Fibroblast of skin of scalp (primary cell): ENCODE results near the gene UROC1. TPM values are rescaled to one million over a fixed set of nuclear protein-coding genes. Genes with fewer than 3 reads are reported as not detected.

ENCODE experiments used
- DNase-seq: peaks from one replicate; pipeline ENCODE4 v3.0.0-alpha.2; 2013
- polyA plus RNA-seq, 2 experiments: library from polyadenylated mRNA; unstranded; fragments of 120-200 nt; gene quantifications; one replicate each; pipeline ENCODE4 v1.2.1, GENCODE V29; 2013; ENCODE audit not compliant: insufficient read length in 2 of 2

Gene UROC1
- polyA plus RNA-seq (2013, experiment 1 of 2; ENCODE audit: insufficient read length) = not detected
- polyA plus RNA-seq (2013, experiment 2 of 2; ENCODE audit: insufficient read length) = not detected

DNA sequence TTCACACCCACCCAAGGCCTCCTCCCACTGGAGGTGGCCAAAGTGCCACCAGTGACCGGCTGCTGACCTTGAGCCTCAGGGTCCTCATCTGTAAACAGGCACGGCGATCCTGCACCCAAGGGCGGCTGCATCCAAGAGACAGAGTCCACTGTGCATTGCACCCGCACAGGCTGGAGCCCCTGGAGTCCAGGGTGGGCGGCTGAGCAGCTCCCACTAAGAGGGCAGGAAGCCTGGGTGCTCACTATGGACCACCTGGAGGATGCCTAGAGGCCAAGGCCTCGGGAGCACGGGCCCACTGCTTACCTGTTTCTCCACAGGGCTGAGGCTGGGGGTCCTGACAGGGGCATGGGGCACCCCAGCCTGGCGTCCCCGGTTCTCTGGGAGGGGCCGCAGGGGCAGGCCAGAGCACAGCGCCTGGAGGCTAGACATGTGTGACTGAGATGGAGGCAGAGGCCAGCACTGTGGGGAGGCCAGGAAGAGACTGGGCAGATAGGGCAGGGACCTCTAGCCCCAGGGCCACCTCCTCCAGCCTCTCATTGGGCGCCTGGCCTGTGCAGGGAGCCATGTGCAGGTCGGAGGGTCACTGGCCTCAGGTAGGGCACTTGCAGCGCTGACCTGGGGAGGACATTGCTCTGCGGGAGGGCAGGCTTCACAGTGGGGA is at the start of gene UROC1:
Gene UROC1, minus strand, starts transcription at position 483 of the 661 bp plus-strand sequence. Its CDS starts 54 bp downstream, at position 429.
- no peak for DNase-seq

DNA sequence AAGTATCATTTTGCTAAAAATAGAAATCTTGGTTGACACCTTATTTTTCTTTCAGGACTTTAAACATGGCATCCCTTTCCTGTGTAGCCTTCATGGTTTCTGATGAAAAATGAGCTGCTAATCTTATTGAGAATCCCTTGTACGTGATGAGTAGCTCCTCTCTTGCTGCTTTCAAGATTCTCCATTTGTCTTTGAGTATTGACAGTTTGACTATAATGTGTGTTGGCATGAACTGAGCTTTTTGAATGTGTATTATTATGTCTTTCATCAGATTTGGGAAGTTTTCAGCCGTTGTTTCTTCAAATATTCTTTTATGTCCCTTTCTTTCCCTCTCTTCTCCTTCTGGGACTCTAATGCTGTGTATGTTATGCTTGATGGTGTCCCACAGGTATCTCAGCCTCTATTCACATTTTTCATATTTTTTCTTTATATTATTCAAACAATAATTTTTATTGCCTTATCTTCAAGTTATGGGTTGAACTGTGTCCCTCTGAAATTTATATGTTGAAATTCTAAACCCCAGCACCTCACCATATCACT is 45.2 kb upstream of the UROC1 start:
- no peak for DNase-seq

DNA sequence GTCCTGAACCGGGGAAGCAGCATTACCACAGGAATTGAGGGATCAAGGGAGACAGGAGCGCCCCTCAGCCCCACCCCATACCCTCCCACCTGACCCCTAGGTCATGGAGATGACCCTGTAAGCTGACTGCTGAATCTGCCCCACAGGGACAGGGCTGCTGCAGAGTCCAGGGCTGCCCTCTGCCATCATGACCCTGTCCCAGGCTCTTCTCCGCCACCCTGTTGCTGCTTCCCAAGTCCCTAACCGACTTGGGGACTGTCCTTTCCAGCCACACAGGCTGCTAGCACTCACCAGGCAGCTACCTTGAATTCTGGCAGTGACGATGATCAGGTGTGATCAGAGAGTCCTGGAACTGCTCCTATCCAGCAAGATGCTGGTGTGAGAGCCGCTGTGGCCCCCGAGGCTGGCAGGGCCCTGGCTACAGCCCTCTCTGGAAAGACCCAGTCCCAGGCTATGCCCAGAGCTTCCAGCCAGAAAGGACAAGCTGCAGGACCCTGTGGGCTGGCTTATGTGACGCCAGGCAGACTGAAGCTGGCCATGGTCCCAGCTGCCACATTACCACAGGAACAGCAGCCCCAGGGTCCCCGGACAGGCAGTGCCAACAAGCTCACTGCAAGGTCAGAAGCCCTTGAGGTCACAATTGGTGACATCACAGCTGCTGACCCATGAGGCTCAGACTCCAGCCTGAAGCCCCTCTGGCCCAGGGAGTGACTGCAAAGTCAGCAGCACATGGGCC is 40.9 kb upstream of the UROC1 start, which contains the start of gene C3orf22:
Gene C3orf22, minus strand, starts transcription at position 597 of the 736 bp plus-strand sequence. CDS start 5,542 bp downstream, outside the sequence.
- no peak for DNase-seq

DNA sequence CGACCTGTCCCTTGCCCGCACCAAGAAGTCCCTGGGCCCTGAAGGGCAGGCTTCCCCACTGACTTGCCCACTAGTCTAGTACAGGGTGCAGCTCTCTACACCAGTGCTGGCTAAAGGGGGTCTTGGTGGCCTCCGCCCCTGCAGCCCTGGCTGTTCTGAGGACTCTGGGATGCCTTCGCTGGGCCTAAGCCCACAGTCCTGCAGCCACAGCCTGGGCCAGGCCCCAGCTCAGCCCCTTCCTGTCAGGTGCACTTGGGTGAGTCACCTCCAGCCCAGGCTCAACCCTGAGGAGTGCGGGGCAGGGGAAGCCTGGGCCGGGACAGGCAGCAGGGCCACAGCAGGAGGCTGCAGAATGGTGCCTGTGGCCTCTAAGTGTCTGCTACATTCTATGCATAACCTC is 40.2 kb upstream of the UROC1 start:
- DNase-seq = no peak

DNA sequence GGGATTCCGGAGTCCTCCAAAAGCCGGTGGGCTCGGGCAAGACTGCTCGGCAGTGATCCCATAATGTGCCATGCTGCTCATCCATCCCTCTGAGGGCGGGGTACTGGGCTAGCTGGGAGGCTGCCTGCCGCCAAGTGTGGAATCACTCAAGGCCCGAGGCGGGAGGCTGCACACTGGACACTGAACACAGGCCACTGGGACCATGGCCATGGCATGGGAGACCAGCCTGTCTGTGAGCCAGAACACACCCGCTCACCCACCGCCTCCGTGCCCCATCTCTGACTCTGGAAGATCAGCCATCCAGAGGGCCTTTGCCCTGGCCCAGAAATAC is 39.8 kb upstream of the UROC1 start:
- DNase-seq = no peak

DNA sequence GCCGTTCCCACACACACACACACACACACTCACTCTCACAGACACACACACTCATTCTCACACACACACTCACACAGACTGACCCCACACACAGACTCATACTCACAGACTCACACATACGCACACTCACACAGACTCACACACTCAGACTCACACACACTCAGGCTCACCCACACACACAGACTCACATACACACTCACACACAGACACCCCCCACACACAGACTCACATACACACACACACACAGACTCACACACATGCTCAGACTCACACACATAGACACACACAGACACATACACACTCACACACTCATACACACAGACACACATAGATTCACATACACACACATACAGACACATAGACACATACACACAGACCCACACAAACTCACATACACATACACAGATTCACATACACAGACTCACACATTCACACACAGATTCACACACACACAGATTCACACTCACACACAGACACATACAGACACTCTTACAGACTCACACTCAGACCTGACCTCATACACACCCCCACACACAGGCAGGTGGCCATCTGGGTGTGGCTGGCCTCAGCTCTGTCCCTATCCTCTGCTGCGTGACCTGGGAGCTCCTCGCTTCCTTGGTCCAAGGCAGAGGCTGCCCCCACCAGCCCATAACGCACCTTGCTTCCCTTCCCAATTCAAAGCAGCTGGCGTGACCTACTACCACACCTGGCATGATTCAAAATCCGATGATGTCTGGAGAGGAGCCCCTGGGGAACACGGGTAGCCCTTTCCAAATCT is 39.3 kb upstream of the UROC1 start:
- DNase-seq = no peak

DNA sequence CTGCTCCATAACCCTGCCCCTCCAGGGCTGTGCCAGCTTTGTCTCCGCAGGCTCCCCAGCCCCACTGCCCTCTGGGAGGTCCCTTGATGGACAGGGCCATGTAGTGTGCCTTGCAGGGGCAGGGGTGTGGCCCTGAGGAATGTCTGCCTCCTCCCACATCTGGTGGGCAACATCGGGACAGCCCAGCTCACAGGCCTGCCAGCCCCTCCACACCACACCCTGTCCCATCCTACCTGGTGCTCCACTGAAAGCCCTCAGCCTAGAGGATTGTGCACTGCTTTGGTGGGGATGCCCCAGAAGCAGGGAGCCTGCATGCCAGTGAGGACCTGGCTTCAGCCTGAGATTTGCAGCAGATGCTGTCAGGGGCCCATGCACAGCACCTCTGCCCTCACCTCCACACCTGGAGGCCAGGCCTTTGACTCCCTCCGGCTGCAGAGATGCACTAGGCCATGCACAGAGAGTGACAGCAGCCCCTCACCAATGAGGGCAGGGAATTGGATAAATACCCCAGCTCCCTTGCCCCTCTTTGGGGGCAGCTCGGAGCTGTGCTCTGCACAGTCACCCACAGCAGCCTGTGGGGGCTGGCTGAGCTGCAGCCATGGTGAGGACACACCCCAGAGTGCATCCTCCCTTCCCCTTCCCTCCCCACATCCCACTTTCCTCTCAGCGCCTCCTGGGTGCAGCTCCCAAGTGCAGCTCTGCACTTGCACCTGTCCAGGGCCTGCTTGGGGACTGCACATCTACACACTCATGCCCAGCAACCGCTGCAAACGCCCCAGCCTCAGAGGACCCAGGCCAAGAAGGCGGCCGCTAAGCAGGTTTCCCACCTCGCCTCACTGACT is 38.4 kb upstream of the UROC1 start:
- no peak for DNase-seq

DNA sequence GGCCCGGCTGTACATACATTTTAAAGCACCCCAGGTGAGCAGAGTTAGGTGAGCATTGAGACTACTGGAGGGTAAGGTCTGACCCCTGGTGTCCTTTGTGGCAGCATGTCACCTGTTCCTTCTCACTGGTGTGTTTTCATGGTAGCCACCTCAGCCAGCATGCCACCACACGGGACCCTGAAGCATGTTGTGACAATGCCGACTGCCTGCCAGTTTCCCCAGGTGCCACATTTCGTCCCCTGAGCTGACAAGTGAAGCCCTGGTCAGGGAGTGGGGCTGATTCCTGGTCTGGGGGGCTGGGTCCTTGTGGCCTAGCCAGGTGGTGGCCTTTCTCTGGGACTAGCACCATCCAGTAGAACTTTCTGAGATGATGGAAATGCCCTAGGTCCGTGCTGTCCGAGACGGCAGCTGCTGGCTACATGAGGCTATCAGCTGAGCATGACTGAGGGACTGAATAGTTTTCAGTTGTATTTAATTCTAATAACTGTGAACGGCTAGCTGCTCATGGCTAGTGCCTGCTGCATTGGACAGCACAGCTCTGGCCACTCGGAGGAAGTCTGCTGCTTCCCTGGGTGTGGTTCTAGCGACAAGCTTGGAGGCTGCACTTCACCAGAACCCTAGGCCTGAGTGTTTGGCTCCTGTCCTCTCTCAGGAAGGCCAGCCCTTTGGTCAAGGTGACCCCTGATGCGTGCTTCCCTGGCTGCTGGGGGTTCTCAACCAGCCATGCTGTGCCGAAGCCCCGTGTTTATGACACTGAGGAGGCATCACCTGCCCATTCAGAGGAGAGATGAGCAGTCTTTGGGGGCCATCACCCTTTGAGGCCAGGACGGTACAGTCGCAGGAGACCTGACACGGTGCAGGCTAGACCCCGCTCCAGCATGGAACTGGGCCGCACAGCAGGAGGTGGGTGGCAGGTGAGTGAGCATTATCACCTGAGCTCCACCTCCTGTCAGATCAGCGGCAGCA is 37.3 kb upstream of the UROC1 start:
- no peak for DNase-seq

DNA sequence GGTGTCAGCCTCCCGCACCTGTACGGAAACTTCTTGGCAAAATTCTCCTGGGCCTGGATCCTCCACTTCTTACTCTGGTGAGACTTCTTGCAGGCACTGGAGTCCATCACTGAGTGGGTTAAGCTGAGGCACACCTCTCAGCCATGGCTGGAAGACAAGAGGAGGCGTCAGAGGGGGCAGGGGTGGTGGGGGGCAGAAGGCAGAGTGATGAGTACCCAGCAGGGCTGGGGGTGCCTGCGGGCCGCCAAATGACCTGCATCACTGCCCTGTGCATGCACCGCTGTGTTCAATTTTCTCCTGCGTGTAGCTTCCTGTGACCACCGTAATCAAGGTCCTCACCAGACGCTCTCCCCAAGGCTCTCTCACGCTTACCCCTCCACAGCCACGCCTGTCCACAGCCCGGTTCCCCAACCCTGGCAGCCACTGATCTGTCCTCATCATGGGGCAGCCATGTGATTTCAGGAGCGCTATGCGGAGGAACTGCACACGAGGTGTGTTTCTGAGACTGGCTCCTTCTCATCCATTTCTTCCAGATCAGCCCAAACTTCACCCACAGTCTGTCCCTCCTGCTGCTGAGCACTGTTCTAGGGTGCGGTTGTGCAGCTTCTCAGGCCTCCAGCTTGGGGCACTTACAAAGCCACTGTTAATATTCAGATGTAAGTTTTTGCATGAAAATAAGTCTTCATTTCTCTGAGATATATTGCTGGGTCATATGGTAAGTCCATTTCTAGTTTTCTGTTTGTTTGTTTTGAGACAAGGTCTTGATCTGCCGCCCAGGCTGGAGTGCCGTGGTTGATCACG is 35.9 kb upstream of the UROC1 start:
- no peak for DNase-seq

DNA sequence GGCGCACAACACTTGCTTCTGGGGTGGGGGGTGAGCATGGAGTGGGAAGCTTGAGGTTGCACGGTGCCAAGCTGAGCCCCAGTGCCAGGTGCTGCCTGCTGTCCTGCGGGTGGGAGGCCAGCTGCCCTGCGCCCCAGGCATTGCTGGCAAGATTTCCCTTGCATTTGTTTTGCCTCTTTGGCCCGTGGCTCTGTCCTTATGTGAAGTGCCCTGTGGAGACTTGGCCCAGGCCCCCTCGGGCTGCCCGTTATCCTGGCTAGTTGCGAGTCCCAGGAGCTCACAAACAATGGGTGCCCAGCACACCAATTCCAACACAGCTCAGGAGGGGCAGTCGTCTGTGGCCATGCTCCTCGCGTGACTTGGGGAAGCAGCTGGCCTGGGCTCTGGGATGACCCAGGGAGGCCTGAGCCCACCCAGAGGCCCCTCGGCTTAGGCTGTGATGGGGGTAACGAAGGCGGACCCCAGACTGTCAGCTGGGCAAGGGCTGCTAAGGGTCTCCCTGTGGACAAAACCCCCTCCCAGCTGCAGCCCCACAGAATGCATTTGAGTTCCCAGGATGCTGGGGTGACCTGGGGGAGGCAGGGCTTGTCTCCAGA is 35.2 kb upstream of the UROC1 start:
- DNase-seq = no peak

DNA sequence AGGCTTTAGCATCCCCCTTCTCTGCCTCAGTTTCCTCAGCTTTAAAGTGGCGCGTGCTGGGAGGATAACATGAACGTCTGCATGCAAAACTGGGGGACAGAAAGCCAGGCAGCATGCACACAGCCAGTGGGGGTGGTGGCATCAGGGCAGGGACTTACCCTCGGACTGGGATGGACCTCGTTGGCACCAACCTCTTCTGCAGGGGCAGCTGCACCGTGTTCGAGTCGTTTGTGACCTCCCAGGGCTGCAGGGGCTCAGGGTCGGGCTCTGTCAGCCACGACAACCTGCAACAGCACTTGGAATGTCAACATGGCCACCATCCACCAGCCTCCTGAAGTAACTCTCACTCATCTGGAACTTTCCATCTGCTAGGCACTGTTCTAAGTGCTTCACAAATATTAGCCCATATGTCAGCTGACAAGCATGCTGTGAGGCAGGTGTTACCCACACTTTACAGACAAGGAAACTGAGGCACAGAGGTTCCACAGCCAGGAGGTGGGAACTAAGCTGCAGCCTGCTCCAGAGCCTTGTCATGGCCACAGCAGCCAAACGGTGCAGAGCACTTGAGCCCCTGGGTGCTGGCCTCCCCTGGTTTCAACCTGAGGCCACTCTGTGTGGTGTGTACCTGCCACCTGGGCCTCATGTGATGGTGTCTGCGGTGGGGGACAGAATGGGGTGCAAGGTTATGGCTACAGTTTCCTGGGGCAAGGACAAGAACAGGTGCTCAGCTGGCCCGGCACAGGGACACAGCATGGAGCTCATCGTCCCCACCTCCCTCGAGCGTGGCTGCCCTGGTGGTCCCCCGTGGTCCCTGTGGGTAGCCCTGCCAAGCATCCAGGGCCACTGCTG is 34.5 kb upstream of the UROC1 start:
- DNase-seq = no peak

DNA sequence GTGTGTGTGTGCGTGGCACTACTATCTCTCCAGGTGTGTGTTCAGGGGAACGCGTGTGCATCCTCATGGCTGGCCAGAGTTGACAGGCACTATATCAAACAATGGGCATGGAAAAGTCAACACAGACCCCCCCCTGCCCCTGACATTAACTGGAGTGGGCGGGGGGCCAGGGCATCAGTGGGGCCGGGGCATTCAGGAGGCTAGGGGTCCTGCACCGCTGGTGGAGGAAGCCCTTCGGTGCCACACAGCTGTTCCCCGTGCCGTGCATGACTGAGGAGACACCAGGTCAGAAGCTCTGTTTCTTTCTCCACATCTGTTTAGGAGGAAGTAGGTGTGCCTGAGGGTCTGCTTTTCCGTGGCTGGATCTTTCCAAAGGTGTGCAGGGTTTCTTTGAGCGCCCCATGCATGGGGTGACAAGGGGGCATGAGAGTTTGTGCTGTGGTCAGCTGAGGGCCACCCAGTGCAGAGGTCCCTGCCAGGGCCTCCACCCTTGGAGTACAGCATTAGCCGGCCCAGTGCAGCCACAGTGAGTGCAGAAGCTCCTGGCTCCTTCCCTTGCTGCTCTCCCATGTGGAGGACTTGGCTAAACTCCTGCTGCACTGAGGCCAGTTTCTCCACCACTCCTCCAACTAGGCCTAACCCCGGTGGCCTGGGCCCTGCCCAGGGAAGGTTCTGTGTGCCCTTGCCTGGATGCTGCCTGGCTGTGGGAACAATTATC is 33.7 kb upstream of the UROC1 start:
- no peak for DNase-seq

DNA sequence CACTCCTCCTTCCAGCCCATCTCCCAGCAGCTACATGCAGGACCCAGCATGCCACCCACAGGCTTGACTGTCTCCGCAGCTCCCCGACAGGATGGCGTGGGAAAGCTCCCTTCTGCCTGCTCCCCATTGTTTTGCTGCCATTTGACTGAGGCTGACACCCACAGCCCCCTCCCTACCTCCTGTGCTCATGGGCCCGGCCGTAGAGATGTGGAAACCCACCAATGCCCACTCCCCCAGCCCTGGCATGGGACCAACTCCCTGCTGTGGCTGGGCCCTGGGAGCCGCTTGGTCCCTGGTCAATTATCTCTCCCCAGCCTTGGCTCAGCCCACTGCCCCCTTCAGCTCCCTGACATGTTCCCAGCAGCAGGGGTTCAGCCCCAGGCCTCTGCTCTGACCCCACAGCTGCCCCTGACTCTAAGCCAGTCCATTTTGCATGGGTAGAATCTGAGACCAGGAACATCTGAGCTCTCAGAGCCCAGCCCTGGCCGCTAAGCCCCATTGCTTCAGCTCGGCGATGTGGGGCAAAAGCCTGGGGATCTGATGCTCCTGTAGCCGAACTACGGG is 33.0 kb upstream of the UROC1 start:
- no peak for DNase-seq

DNA sequence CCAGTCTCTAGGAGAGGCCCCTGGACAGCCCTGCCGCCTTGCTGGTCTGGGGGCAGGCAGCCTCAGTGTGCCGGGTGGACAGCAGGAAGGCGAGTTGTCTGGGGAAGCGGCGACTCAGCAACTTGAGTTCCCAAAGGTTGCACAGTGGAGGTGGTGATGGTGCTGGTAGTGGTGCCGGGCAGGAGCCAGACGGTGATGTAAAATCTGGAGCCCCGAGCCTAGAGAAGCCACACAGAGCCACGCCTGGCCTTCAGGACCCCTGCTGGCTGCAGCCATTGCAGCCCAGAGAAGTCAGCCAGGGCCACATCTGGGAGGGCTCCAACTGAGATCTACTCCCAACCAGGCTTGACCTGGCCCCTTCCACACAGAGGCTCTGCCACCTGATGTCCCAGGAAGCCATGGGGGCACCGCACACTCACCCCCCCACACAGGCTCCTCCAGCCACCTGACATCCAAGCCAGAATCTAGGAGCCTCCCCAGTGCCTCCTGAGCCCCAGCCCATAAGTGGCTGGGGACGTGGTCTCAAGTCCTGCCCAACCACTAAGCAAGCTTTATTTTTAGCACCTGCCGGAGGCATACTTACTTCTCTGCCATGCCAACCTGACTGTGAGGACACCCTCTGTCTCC is 32.4 kb upstream of the UROC1 start:
- no peak for DNase-seq

DNA sequence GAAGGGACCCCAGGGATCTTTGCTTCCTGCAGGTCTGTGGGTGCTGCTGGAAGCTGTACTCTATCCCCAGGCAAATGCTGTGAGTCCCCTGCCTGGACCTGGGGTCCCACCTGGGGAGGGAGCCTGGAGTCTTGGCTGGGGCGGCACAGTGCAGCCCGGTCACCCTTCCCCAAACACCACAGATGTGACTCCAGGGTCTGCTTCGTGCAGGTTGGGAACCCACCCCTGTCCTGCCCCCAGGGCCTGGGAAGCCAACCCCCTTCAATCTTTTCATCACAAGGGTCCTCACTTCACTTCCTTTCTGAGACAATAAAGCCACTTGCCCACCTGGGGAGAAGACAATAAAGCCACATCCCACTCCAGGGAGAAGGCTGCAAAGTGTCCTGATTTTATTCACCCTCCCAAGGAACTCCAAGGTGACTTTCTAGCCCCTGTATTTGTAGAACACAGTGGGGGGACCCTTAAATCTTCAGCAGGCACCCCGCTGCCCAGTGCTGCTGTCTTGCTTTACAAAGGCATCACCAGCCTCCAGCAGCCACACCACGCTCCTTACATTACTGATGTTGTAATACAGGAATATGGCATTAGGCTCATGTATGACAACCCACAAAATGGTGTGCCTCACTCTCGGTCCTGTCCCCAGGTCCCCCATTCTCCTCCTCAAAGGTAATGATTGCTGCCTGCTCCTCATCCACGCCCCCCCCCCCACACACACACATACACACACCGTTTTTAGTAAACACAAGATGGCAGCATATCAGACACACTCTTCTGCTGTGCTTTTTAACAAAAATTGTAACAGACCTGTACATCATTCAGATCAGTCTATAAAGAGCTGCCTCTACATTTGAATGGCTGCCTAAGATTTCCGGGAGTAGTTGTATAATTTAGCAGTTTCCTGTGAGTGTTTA is 31.2 kb upstream of the UROC1 start:
- DNase-seq = no peak

DNA sequence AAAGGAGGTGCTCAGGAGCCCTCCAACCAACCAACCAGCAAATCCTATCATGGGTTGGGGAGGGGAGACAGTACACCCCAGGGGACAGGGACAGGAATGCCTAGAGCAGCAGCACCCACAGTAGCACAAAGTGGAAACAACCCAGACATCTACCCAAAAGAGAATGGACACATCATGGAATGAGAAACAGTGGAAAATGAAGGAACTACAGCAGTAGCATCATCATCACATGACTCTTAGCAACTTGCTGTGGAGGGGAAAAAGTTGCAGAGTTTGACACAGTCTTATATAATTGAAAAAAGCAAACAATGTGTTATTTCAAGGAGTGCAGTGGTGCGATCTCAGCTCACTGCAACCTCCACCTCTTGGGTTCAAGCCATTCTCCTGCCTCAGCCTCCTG is 30.1 kb upstream of the UROC1 start:
- DNase-seq = no peak
